Stimulated activated CD4-positive, alpha-beta T cell treated with anti-CD3 and anti-CD28 coated beads, Interleukin-4, amount 100 ng/mL, for 24 hours (primary cell): ENCODE data around the gene SORCS1.

Source experiments
- DNase-seq: peaks from one replicate; pipeline ENCODE4 v3.0.0-alpha.2; 2020

The SORCS1 gene

DNA sequence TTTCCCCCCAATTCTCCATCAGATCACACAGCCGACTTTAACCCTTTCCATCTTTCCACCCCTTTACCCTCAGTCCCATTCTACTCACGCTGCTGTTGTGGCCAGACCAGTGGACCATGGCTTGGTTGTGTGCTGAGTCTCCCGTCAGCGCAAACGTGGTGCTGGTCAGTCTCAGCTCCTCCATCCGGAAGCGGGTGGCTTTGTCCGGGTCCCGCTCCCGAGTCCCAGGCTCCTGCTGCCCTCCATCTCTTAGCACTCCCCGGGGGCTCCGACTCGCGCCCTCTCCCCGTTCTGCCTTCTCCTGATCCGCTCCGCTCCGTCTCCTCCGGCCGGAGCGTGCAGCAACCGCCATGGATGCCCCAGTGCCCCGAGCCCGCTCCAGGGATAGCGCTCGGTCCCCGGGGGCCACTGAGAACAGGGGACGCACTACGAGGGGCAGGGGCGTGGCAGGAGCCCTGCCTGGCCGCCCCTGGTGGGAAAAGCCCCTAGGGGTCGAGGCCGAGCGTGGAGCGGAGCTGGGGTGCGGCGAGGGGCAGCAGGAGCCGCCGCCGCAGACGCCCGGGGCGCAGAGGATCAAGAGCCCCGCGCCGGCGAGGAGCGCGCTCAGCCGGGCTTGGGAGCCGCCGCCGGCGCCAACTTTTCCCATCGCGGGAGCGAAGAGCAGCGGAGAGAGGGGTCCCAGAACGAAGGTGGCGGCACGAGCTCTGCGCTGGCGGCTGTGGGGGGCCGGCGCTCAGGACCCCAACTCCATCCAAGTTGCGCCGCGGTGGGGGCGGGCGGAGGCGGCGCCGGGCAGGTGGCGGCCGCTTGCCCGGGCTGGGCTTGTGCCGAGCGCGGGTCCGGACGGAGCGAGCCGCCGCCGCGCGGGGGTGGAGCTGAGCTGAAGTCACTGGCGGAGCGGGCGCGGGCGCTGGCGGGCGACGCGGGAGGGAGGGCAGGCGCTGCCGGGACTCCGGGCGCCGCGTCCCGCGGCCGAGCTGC is at the start of gene SORCS1:
Gene SORCS1 (minus strand): TSS at position 826 of the 981 bp plus-strand sequence.
- no peak for DNase-seq

DNA sequence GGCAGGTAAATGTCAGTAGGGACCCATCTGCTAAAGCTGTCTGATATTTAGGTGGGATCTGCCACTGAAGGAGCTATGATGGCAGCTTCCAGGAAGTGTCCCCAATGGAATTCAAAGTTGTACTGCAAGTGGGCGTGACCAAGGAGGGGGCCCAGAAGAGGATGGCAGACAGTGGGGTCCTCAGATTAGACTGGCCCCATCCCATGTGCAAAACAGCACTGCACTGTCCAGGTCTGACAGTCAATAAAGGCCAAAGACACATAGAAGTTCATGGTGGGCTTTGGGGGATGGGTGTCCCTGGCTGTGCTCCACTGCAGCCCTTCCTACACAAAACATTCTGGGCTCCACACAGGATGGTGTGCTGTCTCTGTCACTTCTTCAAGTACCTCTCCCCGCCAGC is 49.8 kb upstream of the SORCS1 start:
- no peak for DNase-seq

DNA sequence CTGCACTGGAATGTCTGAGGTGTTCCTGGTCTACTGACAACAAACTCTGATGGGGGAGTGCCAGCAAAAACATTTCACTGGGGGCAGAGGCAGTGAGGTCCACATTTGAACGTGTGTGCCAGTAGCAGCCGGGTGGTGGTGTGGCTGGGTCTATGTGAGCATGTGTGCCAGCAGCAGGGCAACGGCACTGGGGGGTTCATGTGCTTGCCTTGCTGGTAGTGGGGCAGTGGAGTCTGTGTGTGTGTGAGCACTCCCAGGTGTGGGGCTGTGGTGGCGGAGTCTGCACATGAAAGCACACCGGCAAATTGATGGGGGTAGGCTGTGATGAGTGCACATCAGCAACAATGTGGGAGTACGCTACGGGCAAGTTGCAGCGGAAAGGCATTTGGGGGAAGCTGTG is 49.4 kb upstream of the SORCS1 start:
- no peak for DNase-seq

DNA sequence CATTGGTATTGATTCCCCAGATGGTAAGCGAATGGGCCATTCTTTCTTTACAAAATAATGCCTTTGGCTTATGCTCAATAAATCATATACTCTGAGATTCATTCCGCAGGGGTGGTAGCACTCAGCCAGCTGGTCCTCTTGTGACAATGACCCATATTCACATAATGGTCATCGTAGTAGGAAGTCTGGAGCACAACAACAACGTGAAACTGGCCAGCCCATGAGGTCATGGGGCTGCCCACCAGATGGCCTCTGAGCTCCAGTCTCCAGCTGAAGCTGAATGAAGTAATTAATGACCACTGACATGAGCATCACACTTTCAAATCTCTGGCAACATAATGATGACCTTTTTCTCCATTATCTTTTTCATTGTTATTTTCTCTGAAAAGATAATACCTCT is 42.3 kb upstream of the SORCS1 start:
- no peak for DNase-seq

DNA sequence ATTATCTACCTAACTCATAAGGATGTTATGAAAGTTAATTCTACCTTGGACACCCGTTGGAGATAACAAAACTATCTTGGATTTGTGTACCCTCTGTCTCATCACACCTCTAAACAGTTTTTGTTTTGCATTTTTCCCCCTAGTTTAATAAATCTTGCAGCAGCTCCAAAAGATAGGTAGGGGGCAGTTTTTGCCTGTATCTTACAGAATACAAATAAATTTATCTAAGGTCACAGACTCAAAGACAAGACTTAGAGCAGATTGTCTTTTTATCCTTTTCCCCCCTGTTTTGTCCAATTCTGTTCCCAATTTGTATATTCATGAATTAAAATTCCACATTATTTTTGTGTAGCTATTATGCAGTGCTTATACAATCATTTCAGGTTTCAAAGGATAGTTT is 5.0 kb upstream of the SORCS1 start:
- DNase-seq = no peak

DNA sequence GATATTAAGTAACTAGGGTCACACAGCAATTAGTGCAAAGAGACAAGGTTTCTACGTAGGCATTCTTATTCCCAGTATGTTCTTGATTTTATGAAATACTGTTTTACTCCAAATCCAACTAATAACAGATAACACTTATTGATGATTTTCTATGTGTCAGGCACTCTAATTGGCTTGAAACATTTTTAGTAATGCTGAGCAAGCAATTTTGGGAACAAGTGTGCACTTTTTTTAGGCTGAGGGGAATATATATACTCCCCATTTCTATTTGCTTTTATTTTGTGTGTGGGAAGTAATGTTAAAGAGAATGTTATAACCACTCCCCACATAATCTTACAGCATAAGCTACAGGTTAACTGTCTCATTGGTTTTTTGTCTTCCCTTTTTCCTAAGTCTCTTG is 4.2 kb upstream of the SORCS1 start:
- DNase-seq = no peak

DNA sequence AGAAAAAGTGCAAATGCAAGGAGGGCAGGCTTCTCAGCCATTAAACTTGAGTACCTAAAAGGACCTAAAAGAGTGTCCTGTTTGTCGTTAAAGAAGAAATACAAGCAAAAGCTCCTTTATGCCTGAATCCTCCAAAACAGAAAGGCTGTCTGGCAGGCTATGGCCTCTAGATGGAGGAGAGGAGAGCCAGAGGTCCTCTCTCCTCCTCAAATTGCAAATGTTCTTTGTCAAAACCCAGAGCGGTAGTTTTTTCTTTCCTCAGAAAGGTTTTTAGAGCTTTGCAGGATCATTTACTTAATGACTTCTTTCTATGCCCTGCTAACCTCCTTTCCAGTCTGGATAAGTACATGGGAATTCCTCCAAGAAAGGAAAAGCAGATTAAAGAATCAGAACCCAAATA is 1.9 kb upstream of the SORCS1 start:
- no peak for DNase-seq

DNA sequence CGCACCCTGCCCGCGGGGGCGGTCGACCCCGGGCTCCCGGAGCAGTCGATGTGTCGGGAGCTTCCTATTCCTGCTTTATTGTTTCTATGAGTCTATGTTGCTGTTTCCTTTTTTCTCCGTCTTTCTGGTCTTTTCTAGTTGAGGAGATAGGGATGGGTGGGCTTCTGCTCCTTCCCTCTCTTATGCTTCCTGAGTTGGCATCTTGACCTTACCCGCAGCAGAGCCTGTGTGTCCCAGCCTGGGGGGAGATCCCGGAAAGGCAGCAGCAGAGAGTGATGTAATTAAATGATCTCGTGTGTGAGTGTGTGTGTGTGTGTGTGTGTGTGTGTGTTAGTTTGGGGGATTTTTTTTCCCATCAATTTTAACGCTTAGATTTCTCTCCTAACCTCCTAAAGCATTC is 486 bp upstream of the SORCS1 start:
- DNase-seq = no peak

DNA sequence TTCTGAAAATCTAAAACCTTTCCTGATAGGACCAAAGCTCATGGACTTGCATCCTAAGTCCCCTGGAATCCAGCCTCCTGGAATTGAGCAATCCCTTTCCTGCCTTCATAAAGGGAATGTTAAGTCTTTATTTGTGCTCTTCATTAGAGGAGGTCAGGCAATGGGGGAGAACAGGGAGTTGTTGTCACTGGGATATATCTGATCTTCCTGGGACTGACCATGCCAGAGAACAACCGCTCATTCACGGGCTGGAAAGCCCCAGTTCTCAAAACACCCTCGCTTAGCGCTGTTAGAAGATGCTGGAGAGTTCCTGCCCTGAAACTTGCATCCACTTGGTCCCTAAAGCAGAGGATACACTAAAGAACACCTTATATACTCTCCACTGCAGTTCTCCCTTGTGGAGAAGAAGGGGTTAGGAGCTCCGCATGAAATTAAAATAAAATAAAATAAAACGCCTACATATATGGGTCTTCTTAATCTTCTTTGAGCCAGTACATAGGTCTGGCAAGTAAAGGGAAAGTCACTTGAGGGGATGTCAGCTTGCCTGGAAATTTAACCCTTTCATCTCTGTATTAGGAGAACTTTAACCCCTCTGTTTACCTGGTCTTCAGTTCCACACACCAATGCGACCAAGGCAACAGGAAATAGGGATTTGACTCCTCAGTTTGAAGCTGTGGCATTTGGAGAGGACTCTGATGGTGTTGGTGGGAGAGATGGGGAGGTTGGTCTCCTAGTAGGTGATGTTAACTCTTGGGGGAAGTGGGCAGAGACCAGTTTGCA is 1.2 kb downstream of the SORCS1 start:
- DNase-seq = no peak

DNA sequence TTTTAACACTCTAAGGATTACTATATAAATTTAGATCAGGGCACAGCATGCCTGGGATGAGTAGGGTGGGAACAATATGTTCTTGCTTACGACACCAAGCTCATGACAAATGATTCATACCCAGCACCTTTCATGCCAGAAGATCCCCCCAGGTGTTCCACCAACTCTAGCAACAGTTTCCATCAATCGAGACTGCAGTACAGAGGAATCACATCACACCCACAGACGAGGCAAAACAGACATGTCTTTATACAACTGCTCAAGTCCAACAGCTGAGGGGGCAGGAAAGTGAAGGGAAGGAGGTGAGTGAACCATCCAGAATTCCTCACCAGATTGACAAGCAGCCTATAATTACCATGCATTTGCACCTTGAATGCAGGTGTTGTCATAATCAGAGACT is 3.6 kb downstream of the SORCS1 start:
- no peak for DNase-seq

DNA sequence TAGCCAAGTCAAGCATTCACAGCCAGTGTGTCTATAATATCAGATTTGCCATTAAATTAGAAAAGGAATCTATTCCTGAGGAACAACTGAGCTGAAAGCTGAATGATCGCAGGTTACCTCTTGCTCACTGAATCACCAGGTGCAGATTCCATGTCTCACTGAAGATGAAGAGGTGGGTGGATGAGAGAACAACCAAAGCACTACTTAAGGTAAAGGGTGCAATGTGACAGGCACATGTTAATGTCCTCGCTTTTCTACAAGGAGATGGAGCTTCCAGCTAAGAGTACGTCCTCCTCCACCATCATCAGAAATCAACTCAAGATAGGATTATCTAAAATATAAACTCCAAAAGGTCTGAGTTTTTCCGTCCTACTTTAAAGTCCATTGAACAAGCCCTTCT is 4.6 kb downstream of the SORCS1 start:
- no peak for DNase-seq

DNA sequence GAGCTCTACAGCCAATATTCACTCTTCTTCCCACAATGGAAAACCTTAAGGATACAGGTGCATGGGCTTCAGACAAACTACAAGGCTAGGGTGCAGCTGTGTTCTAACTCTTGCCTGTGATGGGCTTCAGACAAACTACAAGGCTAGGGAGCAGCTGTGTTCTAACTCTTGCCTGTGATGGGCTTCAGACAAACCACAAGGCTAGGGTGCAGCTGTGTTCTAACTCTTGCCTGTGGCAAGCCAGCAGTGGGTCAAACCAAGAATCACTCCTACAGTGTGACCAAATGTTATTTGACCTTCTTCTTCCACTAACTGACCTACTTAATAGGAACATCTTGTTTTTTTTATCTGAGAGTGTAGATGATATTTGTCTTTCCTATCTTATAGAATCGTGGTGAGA is 7.4 kb downstream of the SORCS1 start:
- DNase-seq = no peak

DNA sequence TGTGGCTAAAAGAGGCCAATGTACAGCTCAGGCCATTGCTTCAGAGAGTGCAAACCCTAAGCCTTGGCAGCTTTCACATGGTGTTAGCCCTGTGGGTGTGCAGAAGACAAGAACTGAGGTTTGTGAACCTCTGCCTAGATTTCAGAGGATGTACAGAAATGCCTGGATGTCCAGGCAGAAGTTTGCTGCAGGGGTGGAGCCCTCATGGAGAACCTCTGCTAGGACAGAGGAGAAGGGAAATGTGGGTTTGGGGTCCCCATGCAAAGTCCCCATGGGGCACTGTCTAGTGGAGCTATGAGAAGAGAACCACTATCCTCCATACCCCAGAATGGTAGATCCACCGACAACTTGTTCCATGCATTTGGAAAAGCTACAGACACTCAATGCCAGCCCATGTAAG is 12.4 kb downstream of the SORCS1 start:
- DNase-seq = no peak

DNA sequence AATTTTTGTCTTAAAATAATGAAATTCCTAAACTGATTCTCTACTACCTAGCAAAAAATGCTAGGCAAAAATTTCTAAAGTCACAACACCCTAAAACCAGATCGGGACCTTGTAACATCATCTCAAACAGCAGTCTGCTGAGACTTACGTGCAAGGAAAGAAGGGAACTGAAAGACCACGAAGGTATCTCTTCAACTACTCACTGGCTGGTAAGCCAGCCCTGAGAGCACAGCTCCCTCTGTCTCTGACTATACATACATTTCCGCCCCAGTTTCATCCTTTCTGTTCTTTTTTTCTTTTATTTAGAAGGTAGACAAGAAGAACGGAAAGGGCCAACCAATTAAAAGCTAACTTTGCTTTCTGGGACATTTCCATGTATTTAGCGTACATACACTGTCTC is 15.6 kb downstream of the SORCS1 start:
- DNase-seq = no peak

DNA sequence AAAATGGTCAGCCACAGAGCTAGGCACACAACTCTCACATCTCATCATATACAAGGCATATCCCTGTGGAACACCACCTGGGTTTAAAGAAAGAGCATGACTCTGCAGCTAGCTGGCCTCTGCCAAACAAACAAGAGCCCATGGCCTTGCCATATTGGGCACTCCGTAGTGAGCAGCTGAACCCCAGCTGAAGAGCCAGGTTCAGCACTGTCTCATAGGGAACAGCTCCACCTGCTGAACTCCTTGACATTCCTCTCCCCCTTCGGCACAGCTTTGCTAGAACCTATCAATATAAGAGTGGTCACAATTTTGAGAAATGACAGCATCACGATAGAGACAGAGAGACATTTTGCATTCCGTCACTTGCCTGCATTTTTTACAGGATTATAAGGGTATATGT is 20.0 kb downstream of the SORCS1 start:
- no peak for DNase-seq

DNA sequence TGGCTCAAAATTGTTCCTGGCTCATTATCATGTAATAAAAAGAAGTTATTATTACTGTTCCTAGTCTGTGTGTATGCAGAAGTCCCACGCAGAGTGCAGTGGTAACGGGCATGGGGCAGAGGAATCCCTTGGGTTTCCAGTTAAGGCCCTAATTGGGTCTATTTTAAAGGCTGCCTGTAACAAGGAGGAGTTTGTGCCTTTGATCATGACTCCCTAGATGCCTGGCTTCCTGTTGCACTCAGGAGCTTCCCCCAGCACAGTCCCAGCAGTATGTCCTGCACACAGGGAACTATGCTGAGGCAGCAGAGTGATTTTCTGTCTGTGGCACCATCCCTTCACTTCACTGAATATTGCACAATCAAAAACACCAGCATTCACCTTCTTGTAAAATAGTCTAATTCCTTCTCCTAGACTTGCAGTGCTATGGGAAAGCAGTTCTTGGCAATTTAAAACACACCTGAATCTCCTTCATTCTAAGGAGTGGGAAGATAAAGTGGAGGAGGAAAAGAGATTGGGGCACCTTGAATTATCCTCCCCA is 22.9 kb downstream of the SORCS1 start:
- no peak for DNase-seq

DNA sequence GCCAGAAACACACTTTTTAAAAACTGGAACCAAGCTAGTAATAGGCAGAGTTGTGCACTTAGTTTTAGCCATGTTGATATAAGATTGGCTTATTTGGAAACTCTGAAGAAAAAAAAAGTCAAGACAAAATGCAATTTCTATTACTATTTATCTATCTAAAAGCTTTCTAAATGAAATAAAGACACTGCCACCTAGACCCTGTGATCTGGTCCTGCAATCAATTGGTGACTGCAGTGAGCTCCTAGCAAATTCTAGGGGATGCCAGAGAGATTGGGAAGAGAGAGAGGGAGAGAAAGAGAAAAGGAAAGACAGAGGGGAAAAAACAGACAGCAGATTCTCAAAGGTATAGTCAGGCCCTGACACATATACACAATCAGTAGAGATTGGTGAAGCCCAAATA is 25.3 kb downstream of the SORCS1 start:
- DNase-seq = no peak

DNA sequence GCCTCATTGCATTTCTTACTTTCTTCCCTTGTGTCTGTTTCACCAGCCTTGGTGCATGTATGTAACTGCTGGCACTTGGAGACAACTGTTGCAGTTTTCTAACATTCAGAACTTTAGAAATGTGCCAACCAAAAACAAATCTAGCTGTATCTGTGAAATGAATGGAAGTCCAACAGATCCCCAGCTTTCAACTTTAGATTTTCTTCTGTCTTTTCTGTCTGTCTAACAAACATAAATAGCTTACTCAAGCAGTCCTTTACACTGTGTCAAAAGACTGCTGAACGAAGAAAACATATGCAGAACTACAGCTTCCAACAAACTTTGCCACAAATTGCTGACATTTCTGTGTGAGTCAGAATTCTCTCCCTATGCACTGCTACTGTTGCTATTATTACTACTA is 30.9 kb downstream of the SORCS1 start:
- DNase-seq = no peak

DNA sequence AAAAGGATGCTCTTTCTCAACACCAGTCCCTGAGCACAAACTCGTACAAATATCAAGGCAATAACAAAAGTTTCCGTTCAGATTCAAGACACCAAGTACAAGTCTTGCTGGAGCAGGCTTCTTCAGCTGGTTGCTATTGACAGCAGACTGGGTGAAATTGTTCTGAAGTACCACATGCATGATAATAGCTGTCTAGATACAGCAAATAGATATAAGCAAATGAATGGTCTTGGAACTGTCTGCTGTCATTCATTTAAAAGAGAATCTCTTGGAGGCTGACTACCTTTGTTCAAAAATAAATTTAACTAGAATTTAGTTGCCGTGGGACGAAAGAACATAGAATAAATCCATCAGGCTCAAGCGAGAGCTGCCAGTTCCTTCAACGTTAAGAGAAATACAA is 35.5 kb downstream of the SORCS1 start:
- no peak for DNase-seq

DNA sequence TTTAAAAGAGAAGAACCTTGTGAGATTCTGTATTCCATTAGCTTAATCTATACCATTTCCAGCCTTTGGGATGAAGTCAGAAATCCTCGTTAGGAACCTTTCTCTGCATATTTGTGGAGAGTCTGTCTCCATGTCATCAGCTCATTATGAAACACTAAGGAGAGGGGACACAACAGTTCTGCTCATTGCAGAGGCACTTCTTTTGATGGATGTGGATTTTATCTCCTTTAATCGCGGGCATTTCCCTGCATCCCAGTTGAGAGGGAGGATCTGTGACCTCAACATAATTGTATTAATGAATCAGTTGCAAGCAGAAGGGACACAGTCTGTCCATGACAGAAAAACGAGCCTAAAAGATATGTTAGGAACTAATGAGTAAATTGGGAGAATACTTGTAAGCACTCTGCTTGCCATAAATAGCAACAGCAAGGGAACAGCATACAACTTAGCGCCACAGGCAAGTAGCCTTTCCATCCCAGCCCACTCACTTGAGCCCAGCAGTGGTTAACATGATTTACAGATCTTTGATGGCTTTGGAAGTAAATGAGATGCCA is 37.9 kb downstream of the SORCS1 start:
- no peak for DNase-seq

DNA sequence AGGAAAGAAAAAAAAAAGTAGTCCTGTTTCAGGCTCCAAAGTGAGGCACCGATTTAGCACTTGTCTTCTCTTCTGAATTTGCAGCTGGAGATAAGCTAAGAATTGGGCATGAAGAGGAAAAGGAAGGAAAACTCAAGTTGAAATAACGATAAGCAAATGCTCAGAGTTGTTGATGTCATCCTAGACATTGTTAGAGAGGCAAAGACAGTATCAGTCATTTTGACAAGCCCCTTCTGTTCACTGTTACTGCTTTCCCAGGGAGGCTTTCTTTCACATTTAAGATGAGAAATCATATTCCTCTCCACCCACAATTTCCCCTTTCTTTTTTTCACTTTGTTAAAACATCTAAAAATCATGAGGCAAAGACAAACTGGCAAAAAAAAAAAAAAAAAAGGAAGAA is 41.8 kb downstream of the SORCS1 start:
- no peak for DNase-seq

DNA sequence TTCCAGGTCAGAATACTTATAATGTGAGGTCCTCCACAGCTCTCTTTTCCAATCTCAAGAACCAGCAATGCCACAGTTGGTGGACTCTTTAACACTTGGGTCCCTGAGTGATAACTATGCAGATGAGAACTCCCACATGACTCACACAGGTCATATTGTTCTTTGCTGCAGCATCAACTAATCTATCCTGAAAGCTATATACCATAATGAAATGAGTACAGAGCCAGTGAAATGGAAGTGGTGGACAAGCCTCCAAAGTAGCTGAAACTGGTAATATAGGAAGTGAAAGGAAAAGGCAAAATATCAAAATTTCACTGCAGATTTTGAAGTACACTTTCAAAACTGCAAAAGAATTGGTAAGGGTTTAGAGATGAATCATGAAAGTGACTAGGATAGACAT is 45.6 kb downstream of the SORCS1 start:
- DNase-seq = no peak

DNA sequence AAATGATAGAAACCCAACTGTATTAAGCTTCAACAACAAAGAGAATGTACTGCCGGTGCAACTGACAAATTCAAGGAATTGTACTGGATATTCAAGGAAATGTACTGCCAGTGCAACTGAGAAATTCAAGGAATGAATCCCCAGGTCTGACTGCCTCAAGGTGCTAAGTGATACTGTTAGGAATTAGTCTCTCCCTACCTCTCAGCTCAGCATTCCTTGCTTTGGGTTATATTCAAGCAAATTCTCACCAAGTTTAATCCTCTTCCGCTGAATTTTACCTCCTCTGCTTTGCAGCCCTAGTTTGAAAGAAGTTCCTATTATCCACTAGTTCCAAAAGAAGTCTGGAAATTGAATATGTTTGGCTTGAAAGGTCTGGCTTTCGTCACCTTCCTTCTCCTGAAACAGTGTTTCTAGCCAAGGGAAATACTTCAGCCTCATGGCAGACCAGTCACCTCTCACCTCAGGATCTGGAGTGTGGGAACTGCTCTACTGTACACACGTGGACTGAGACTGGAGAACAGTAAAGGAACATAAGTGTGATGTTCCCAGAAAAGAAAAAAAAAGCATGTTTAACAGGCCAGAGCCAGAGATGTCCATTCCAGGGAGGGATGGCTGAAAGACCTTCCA is 60.4 kb downstream of the SORCS1 start:
- no peak for DNase-seq
